ENCODE data around the gene IL24.
"Not testable (repeated sequence)": the region's sequence is repeated elsewhere in the genome, so short reads cannot be mapped to it uniquely, and the experiment has no call there.

- not testable (repeated sequence) for TF ChIP-seq CTCF, POLR2A (IDR thresholded peaks at IDR 0.05)
Observed at GRCh38 chr1:206852662-206853061, 44.6 kb upstream of the IL24 start.

All from upper lobe of left lung (tissue), 4 donors.